Measurements from ENCODE around the gene SBNO2.

DNA sequence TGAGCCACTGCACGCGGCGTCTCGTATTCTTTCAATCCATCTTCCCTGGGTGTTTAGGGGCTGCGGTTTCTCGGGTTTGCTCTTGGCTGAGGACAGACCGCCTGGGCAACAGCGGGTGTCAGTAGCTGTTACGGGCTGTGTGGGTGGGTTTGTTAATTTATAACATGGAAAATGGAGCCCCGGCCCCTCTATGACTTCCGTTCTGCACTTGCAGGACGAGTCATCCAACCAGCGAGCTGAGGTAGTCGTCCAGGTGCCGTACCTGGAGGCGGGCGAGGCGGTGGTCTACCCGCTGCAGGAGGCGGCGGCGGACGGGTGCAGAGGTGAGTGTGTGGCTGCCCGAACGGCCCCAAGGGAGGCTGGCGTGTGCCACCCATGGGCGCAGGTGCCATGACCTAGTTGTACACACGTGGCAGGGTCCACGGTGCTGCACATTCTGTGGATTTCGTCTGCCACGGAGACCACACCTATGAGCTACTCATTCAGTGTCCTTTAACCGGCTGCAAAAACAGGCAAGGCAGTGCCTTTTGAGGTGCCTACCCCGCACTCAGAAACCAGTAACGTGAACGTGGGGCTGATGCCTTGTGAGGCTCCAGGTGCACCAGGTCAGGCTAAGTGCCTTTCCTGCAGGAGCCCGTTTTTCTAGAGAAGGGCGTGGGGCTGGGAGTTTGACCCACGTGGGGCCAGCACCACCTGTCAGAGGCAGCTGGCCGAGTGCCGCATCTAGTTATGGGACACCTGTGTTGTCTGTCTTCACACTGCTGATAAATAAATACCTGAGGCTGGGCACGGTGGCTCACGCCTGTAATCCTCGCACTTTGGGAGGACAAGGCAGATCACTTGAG, 89.8 kb downstream of the SBNO2 start:
- TF ChIP-seq, protein P1, sequence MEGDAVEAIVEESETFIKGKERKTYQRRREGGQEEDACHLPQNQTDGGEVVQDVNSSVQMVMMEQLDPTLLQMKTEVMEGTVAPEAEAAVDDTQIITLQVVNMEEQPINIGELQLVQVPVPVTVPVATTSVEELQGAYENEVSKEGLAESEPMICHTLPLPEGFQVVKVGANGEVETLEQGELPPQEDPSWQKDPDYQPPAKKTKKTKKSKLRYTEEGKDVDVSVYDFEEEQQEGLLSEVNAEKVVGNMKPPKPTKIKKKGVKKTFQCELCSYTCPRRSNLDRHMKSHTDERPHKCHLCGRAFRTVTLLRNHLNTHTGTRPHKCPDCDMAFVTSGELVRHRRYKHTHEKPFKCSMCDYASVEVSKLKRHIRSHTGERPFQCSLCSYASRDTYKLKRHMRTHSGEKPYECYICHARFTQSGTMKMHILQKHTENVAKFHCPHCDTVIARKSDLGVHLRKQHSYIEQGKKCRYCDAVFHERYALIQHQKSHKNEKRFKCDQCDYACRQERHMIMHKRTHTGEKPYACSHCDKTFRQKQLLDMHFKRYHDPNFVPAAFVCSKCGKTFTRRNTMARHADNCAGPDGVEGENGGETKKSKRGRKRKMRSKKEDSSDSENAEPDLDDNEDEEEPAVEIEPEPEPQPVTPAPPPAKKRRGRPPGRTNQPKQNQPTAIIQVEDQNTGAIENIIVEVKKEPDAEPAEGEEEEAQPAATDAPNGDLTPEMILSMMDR (IDR thresholded peaks at IDR 0.05) = no peak
- TF ChIP-seq EZH2 (IDR thresholded peaks at IDR 0.05) (no peak), EZH2phosphoT487 (IDR thresholded peaks at IDR 0.05) (no peak)

All from neural progenitor cell (in vitro differentiated cells).